ENCODE data around the gene TLNRD1.

TLNRD1 gene

DNA sequence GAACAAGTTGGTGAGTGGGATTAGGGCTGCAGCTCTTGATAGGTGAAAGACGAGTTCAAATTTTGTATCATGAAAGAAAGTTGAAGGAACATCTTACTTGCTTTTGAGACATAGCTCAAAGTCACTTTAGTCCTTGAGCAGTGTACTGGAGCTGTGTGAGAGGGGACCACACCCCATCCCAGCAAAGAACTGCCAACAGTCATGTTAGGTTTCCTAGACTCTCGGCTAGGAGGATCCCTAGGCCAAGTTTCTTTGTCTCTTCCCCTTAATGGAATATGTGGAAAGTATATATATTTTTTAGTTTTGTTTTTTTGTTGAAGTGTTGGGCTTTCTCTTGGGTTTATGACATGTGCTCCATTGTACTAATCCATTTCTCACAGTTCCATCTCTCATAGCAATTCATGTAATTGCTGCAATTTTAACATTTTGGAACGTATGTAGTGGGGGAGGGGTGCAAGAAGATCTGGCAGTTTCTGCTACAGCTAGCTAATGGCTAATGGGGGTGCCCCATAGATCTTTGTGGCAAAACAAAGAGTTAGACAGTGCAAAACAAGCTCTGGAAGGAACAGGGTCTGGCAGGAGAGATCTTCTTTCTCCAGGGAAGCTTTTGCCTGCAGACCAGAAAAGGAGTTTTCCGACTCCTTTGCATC, 25.1 kb downstream of the TLNRD1 start:
- Histone ChIP-seq H3K4me1 (ENCODE audit: control insufficient read depth in 1 of 2, insufficient read depth in 2 of 2, low read length in 2 of 2) (peaks cover 0 to 4% of the 10 kb centered on the region in 2 donors), H3K9me3 (ENCODE audit: control insufficient read depth in 1 of 2, low read length in 2 of 2) (peaks cover 0 to 3% of the 10 kb centered on the region in 2 donors), H3K4me3 (ENCODE audit: low read depth in 1 of 2, low read length in 2 of 2) (no peak overlapping the region), H3K9ac (ENCODE audit: low read depth in 1 of 2, low read length in 2 of 2) (no peak overlapping the region), H3K27ac (ENCODE audit: low read depth, low read length) (no peak overlapping the region), H3K36me3 (ENCODE audit: control insufficient read depth in 1 of 2, insufficient read depth in 2 of 2, low read length in 2 of 2) (no peaks in the 10 kb centered on the region), H3K27me3 (ENCODE audit: control insufficient read depth in 1 of 2, insufficient read depth in 2 of 2, low read length in 2 of 2) (no peaks in the 10 kb centered on the region)

DNA sequence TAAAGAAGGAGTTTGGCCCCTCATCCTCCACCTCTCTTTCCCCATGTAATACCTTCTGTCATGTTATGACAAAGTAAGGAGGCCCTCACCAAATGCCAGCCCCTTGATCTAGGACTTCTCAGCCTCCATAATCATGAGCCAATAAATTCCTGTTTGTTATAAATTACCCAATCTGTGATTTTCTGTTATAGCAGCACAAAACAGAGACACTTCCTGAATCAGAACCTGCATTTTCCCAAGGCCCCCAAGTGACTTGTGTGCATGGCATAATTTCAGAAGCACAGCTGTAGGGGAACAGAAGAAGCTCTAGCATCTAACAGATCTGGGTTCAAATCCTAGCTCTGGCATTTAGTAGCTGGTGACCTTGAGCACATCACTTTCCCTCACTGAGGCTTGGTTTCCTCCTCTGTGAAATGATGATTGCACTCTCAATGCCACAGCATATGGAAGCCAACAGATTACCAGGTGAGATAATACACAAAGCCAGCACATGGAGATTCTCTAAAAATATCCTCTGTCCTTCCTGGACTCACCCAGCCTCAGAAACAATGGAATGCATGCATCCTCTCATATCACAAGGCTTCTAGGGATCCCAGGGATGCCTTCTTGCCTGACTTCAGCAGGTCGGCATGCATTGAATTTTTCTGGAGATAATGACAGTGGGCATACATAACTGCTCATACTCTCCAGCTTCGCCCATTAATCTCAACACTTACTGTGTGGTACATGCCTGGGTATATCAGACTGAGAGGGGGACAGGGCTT, 26.3 kb downstream of the TLNRD1 start:
- Histone ChIP-seq H3K9me3 (ENCODE audit: control insufficient read depth in 1 of 2, low read length in 2 of 2) (peaks cover 0 to 3% of the 10 kb centered on the region in 2 donors), H3K4me1 (ENCODE audit: control insufficient read depth in 1 of 2, insufficient read depth in 2 of 2, low read length in 2 of 2) (peaks cover 0 to 4% of the 10 kb centered on the region in 2 donors), H3K4me3 (ENCODE audit: low read depth in 1 of 2, low read length in 2 of 2) (no peak overlapping the region), H3K9ac (ENCODE audit: low read depth in 1 of 2, low read length in 2 of 2) (no peak overlapping the region), H3K36me3 (ENCODE audit: control insufficient read depth in 1 of 2, insufficient read depth in 2 of 2, low read length in 2 of 2) (no peaks in the 10 kb centered on the region), H3K27me3 (ENCODE audit: control insufficient read depth in 1 of 2, insufficient read depth in 2 of 2, low read length in 2 of 2) (no peaks in the 10 kb centered on the region), H3K27ac (ENCODE audit: low read depth, low read length) (no peak overlapping the region)

DNA sequence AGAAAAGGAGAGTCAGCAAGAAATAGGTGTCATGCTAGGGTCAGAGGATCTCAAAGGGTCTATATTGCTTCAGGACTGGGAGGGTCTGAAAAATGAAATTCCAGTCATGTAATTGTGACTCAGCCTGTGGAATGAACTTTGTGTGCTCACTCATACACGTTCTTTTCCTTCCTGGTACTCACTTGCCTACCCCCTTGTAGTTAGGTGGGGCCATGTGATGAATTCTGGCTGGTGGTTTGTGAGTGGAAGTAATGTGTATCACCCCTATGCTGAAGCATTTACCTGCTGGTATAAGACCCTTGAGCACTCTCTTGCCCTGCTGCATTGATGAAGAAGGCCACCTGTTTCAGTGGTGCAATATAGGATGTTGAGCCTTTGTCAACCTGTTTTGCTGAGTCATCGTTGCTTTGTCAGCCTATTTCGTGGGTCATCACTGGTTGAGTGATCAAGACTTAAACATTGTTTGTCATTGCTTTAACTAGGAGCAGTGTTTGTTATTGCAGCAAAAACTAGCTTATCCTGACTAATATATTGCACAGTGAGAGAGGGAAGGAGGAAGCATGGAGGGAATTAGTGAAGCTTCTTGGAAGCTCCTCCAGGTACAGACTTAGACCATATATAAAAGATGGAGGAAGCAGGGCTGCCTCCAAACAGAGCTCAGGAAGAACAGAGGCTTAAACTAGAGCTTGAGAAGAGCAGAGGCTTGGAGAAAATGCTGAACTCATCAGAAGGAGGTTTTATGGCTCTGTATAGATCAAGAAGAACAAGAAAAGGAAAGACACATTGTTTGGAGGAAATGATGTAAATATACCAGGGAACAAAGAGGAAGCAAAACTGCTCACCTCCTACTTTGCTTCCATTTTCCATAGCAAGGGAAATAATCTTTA, 28.9 kb downstream of the TLNRD1 start:
- no peak overlapping the region for H3K4me3 ChIP-seq (ENCODE audit: low read depth in 1 of 2, low read length in 2 of 2)
- H3K36me3 ChIP-seq (ENCODE audit: control insufficient read depth in 1 of 2, insufficient read depth in 2 of 2, low read length in 2 of 2) = no peaks in the 10 kb centered on the region
- H3K9ac ChIP-seq (ENCODE audit: low read depth in 1 of 2, low read length in 2 of 2) = no peak overlapping the region
- no peaks in the 10 kb centered on the region for H3K27me3 ChIP-seq (ENCODE audit: control insufficient read depth in 1 of 2, insufficient read depth in 2 of 2, low read length in 2 of 2)
- H3K4me1 ChIP-seq (ENCODE audit: control insufficient read depth in 1 of 2, insufficient read depth in 2 of 2, low read length in 2 of 2) = peaks cover 3 to 9% of the 10 kb centered on the region in 2 donors
- H3K9me3 ChIP-seq (ENCODE audit: control insufficient read depth in 1 of 2, low read length in 2 of 2) = peaks cover 0 to 3% of the 10 kb centered on the region in 2 donors
- H3K27ac ChIP-seq (ENCODE audit: low read depth, low read length) = no peak overlapping the region

DNA sequence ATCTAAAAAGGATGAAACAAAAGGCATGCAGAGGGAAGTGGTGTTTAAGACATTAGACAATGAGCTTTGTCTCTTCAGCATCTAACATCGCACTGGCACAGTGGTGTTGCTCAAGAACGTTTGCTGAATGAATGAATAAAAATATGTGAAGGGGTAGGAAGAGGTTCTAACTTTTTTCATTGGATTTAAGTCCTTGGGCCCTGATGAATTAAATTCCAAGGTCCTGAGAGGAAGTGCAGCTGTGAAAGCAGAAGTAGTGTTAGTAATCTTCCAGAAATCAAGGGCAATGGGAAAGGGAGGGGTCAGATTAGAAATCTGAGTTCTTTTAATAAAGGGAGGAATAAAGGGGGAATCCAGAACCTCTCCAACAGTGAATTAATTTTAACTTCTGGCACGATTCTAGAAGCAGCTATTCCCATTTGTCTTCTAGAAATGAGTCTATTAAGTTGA, 29.6 kb downstream of the TLNRD1 start:
- H3K36me3 ChIP-seq (ENCODE audit: control insufficient read depth in 1 of 2, insufficient read depth in 2 of 2, low read length in 2 of 2) = no peaks in the 10 kb centered on the region
- H3K4me3 ChIP-seq (ENCODE audit: low read depth in 1 of 2, low read length in 2 of 2) = no peak overlapping the region
- peaks cover 0 to 3% of the 10 kb centered on the region in 2 donors for H3K9me3 ChIP-seq (ENCODE audit: control insufficient read depth in 1 of 2, low read length in 2 of 2)
- no peak overlapping the region for H3K27ac ChIP-seq (ENCODE audit: low read depth, low read length)
- peaks cover 3 to 9% of the 10 kb centered on the region in 2 donors for H3K4me1 ChIP-seq (ENCODE audit: control insufficient read depth in 1 of 2, insufficient read depth in 2 of 2, low read length in 2 of 2)
- H3K27me3 ChIP-seq (ENCODE audit: control insufficient read depth in 1 of 2, insufficient read depth in 2 of 2, low read length in 2 of 2) = no peaks in the 10 kb centered on the region
- no peak overlapping the region for H3K9ac ChIP-seq (ENCODE audit: low read depth in 1 of 2, low read length in 2 of 2)

DNA sequence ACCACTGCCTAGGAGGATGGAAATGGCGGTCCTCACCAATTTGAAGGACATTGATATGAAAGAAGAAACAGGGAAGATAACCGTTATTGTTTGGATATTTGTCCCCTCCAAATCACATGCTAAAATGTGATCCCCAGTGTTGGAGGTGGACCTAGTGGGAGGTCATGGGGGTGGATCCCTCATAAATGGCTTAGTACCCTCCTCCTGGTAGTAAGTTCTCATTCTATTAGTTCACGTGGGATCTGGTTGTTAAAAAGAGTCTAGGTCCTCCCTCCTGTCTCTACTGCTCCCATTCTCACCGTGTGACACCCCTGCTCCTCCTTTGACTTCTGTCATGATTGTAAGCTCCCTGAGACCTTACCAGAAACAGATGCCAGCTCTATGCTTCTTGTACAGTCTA, 30.5 kb downstream of the TLNRD1 start:
- H3K36me3 ChIP-seq (ENCODE audit: control insufficient read depth in 1 of 2, insufficient read depth in 2 of 2, low read length in 2 of 2) = no peaks in the 10 kb centered on the region
- H3K4me3 ChIP-seq (ENCODE audit: low read depth in 1 of 2, low read length in 2 of 2) = no peak overlapping the region
- no peaks in the 10 kb centered on the region for H3K27me3 ChIP-seq (ENCODE audit: control insufficient read depth in 1 of 2, insufficient read depth in 2 of 2, low read length in 2 of 2)
- H3K9me3 ChIP-seq (ENCODE audit: control insufficient read depth in 1 of 2, low read length in 2 of 2) = peaks cover 0 to 3% of the 10 kb centered on the region in 2 donors
- H3K4me1 ChIP-seq (ENCODE audit: control insufficient read depth in 1 of 2, insufficient read depth in 2 of 2, low read length in 2 of 2) = peaks cover 3 to 9% of the 10 kb centered on the region in 2 donors
- no peak overlapping the region for H3K27ac ChIP-seq (ENCODE audit: low read depth, low read length)
- H3K9ac ChIP-seq (ENCODE audit: low read depth in 1 of 2, low read length in 2 of 2) = no peak overlapping the region

DNA sequence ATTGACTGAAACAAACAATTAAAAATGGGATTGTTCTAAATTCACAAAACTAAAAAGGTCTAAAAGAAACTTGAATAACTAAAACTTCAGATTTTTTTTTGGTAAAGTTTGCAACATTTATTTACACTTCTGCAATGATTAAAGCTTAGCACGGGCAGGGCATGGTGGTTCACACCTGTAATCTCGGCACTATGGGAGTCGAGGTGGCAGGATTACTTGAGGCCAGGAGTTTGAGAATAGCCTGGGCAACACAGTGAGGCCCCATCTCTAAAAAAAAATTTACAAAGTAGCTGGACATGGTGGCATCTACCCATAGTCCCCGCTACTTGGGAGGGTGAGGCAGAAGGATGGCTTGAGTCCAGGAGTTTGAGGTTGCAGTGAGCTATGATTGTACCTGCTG, 31.6 kb downstream of the TLNRD1 start:
- no peaks in the 10 kb centered on the region for H3K36me3 ChIP-seq (ENCODE audit: control insufficient read depth in 1 of 2, insufficient read depth in 2 of 2, low read length in 2 of 2)
- no peak overlapping the region for H3K4me3 ChIP-seq (ENCODE audit: low read depth in 1 of 2, low read length in 2 of 2)
- H3K9ac ChIP-seq (ENCODE audit: low read depth in 1 of 2, low read length in 2 of 2) = no peak overlapping the region
- H3K27me3 ChIP-seq (ENCODE audit: control insufficient read depth in 1 of 2, insufficient read depth in 2 of 2, low read length in 2 of 2) = no peaks in the 10 kb centered on the region
- peaks cover 0 to 3% of the 10 kb centered on the region in 2 donors for H3K9me3 ChIP-seq (ENCODE audit: control insufficient read depth in 1 of 2, low read length in 2 of 2)
- no peak overlapping the region for H3K27ac ChIP-seq (ENCODE audit: low read depth, low read length)
- H3K4me1 ChIP-seq (ENCODE audit: control insufficient read depth in 1 of 2, insufficient read depth in 2 of 2, low read length in 2 of 2) = peaks cover 3 to 9% of the 10 kb centered on the region in 2 donors

DNA sequence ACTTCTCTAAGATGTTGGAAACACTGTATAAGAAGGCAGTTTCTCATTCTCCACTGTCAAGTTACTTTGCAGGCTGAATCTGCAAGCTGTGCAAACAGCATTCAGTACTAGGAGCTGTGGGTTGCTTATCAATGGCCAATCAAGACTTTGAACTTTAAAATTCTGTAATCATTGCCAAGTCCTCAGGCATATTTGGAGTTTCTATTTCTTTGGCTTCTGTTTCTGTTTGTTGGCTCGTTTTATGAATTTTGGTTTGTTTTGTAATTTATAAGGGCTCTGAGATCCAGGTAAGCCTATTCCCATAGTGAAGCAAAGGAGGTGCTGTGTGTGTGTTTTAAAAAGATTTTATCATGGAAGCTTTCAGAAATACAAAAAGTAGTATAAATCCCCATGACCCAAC, 32.1 kb downstream of the TLNRD1 start:
- Histone ChIP-seq H3K36me3 (ENCODE audit: control insufficient read depth in 1 of 2, insufficient read depth in 2 of 2, low read length in 2 of 2) (no peaks in the 10 kb centered on the region), H3K4me1 (ENCODE audit: control insufficient read depth in 1 of 2, insufficient read depth in 2 of 2, low read length in 2 of 2) (peaks cover 3 to 9% of the 10 kb centered on the region in 2 donors), H3K4me3 (ENCODE audit: low read depth in 1 of 2, low read length in 2 of 2) (no peak overlapping the region), H3K9me3 (ENCODE audit: control insufficient read depth in 1 of 2, low read length in 2 of 2) (peaks cover 0 to 3% of the 10 kb centered on the region in 2 donors), H3K9ac (ENCODE audit: low read depth in 1 of 2, low read length in 2 of 2) (no peak overlapping the region), H3K27ac (ENCODE audit: low read depth, low read length) (no peak overlapping the region), H3K27me3 (ENCODE audit: control insufficient read depth in 1 of 2, insufficient read depth in 2 of 2, low read length in 2 of 2) (no peaks in the 10 kb centered on the region)

DNA sequence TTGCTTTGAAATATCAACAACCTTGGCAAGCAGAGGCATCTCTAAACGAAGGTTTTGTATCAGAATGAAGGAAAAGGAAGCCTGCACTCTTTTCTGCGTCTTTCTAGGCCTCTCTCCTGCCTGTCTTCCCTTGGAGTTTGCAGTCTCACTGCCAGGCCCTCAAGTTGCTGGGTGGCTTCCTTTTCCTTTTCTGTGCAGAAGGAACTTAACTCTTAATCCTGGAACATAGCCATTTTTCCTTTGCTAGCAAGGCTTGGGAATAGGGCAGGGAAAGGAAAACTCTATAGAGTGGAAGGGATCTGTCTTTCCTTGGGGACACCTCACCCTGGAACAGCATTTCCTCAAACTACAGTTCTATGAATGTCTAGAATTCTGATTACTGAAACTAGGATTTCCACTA, 32.8 kb downstream of the TLNRD1 start:
- Histone ChIP-seq H3K4me3 (ENCODE audit: low read depth in 1 of 2, low read length in 2 of 2) (no peak overlapping the region), H3K4me1 (ENCODE audit: control insufficient read depth in 1 of 2, insufficient read depth in 2 of 2, low read length in 2 of 2) (peaks cover 3 to 12% of the 10 kb centered on the region in 2 donors), H3K27me3 (ENCODE audit: control insufficient read depth in 1 of 2, insufficient read depth in 2 of 2, low read length in 2 of 2) (no peaks in the 10 kb centered on the region), H3K36me3 (ENCODE audit: control insufficient read depth in 1 of 2, insufficient read depth in 2 of 2, low read length in 2 of 2) (no peaks in the 10 kb centered on the region), H3K9me3 (ENCODE audit: control insufficient read depth in 1 of 2, low read length in 2 of 2) (peaks cover 0 to 3% of the 10 kb centered on the region in 2 donors), H3K27ac (ENCODE audit: low read depth, low read length) (no peak overlapping the region), H3K9ac (ENCODE audit: low read depth in 1 of 2, low read length in 2 of 2) (no peak overlapping the region)

DNA sequence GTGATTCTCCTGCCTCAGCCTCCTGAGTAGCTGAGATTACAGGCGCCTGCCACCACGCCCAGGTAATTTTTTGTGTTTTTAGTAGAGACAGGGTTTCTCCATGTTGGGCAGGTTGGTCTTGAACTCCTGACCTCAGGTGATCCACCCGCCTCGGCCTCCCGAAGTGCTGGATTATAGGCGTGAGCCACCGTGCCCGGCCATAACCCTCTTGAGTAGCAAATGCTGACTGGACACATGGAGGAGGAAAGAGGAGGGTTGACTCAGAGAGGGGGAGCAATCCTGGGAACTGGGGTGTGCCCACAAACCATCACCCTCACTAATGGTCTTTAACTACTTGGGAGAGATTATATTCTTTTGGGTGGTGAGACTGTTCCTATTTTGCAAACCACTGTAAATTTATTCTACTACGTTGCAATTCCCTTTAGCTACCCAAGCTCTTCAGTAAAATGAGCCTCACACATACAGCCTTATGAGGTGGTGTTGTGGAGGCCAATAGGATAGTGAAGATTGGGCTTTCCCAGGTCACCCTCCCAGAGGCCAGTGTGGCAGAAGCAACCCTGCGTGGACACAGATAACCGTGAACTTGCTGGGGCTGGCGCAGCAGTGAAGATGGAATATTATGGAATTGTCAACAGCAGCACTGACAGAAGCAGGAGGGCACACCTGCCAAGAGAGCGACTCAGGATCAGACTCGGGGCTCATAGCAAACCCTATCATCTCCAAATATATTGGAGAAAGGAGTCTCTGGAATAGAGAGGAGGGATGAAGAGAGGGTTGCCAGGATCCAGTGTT, 37.4 kb downstream of the TLNRD1 start:
- H3K9me3 ChIP-seq (ENCODE audit: control insufficient read depth in 1 of 2, low read length in 2 of 2) = no peaks in the 10 kb centered on the region
- no peaks in the 10 kb centered on the region for H3K36me3 ChIP-seq (ENCODE audit: control insufficient read depth in 1 of 2, insufficient read depth in 2 of 2, low read length in 2 of 2)
- no peaks in the 10 kb centered on the region for H3K27me3 ChIP-seq (ENCODE audit: control insufficient read depth in 1 of 2, insufficient read depth in 2 of 2, low read length in 2 of 2)
- no peak overlapping the region for H3K4me3 ChIP-seq (ENCODE audit: low read depth in 1 of 2, low read length in 2 of 2)
- H3K9ac ChIP-seq (ENCODE audit: low read depth in 1 of 2, low read length in 2 of 2) = no peak overlapping the region
- peaks cover 11 to 14% of the 10 kb centered on the region in 2 donors for H3K4me1 ChIP-seq (ENCODE audit: control insufficient read depth in 1 of 2, insufficient read depth in 2 of 2, low read length in 2 of 2)
- H3K27ac ChIP-seq (ENCODE audit: low read depth, low read length) = no peak overlapping the region
